Duodenal mucosa (tissue), 2 donors: ENCODE measurements around the gene OLFML2A.

Source experiments
- H3K27ac ChIP-seq: one replicate; pipeline ENCODE4 v1.7.0; 2013; ENCODE audit warnings: low read depth, low read length
- H3K27me3 ChIP-seq, 2 donors: one replicate each; pipeline ENCODE4 v1.7.0; 2013; ENCODE audit warnings: low read length in 2 of 2, control low read depth in 1 of 2; ENCODE audit not compliant: insufficient read depth in 2 of 2, control insufficient read depth in 1 of 2
- H3K36me3 ChIP-seq, 2 donors: one replicate each; pipeline ENCODE4 v1.7.0; 2013; ENCODE audit warnings: low read length in 2 of 2, control low read depth in 1 of 2; ENCODE audit not compliant: insufficient read depth in 2 of 2, control insufficient read depth in 1 of 2
- H3K4me1 ChIP-seq, 2 donors: one replicate each; pipeline ENCODE4 v1.7.0; 2013; ENCODE audit warnings: low read length in 2 of 2, control low read depth in 1 of 2; ENCODE audit not compliant: insufficient read depth in 2 of 2, control insufficient read depth in 1 of 2
- H3K4me3 ChIP-seq, 2 donors: one replicate each; pipeline ENCODE4 v1.7.0; 2013; ENCODE audit warnings: low read length in 2 of 2, low read depth in 1 of 2
- H3K9ac ChIP-seq, 2 donors: one replicate each; pipeline ENCODE4 v1.7.0; 2013; ENCODE audit warnings: low read length in 2 of 2, low read depth in 1 of 2
- H3K9me3 ChIP-seq, 2 donors: one replicate each; pipeline ENCODE4 v1.7.0; 2013; ENCODE audit warnings: low read length in 2 of 2, control low read depth in 1 of 2; ENCODE audit not compliant: control insufficient read depth in 1 of 2

Gene OLFML2A

GRCh38 chr9:124782661-124783574 is 6.0 kb downstream of the OLFML2A start:
- H3K9ac ChIP-seq, result no peak overlapping the region
- H3K27me3 ChIP-seq, result no peaks in the 10 kb centered on the region
- H3K4me3 ChIP-seq, result no peak overlapping the region
- no peaks in the 10 kb centered on the region for H3K36me3 ChIP-seq
- no peaks in the 10 kb centered on the region for H3K9me3 ChIP-seq
- H3K4me1 ChIP-seq, result no peaks in the 10 kb centered on the region
- H3K27ac ChIP-seq, result no peak overlapping the region

- H3K9ac ChIP-seq, result no peak overlapping the region
- no peaks in the 10 kb centered on the region for H3K36me3 ChIP-seq
- no peaks in the 10 kb centered on the region for H3K9me3 ChIP-seq
- H3K4me3 ChIP-seq, result no peak overlapping the region
- H3K4me1 ChIP-seq, result no peaks in the 10 kb centered on the region
- no peak overlapping the region for H3K27ac ChIP-seq
- H3K27me3 ChIP-seq, result no peaks in the 10 kb centered on the region
Observed at GRCh38 chr9:124783830-124784229, 6.9 kb downstream of the OLFML2A start.

GRCh38 chr9:124784509-124784908 is 7.6 kb downstream of the OLFML2A start:
- H3K4me1 ChIP-seq, result no peaks in the 10 kb centered on the region
- H3K4me3 ChIP-seq, result no peak overlapping the region
- H3K27me3 ChIP-seq, result no peaks in the 10 kb centered on the region
- H3K9ac ChIP-seq, result no peak overlapping the region
- no peaks in the 10 kb centered on the region for H3K9me3 ChIP-seq
- H3K27ac ChIP-seq, result no peak overlapping the region
- no peaks in the 10 kb centered on the region for H3K36me3 ChIP-seq

GRCh38 chr9:124786881-124787573 is 10.1 kb downstream of the OLFML2A start:
- H3K36me3 ChIP-seq, result no peaks in the 10 kb centered on the region
- no peaks in the 10 kb centered on the region for H3K27me3 ChIP-seq
- no peak overlapping the region for H3K9ac ChIP-seq
- no peak overlapping the region for H3K27ac ChIP-seq
- H3K4me1 ChIP-seq, result no peaks in the 10 kb centered on the region
- H3K9me3 ChIP-seq, result no peaks in the 10 kb centered on the region
- no peak overlapping the region for H3K4me3 ChIP-seq

GRCh38 chr9:124788542-124789217 is 11.7 kb downstream of the OLFML2A start:
- no peaks in the 10 kb centered on the region for H3K9me3 ChIP-seq
- no peaks in the 10 kb centered on the region for H3K27me3 ChIP-seq
- H3K9ac ChIP-seq, result no peak overlapping the region
- H3K36me3 ChIP-seq, result no peaks in the 10 kb centered on the region
- H3K27ac ChIP-seq, result no peak overlapping the region
- H3K4me3 ChIP-seq, result no peak overlapping the region
- H3K4me1 ChIP-seq, result no peaks in the 10 kb centered on the region

GRCh38 chr9:124789531-124789930 is 12.6 kb downstream of the OLFML2A start:
- no peak overlapping the region for H3K9ac ChIP-seq
- H3K36me3 ChIP-seq, result no peaks in the 10 kb centered on the region
- no peaks in the 10 kb centered on the region for H3K9me3 ChIP-seq
- no peak overlapping the region for H3K4me3 ChIP-seq
- no peak overlapping the region for H3K27ac ChIP-seq
- H3K27me3 ChIP-seq, result no peaks in the 10 kb centered on the region
- H3K4me1 ChIP-seq, result no peaks in the 10 kb centered on the region

- H3K9ac ChIP-seq, result no peak overlapping the region
- H3K27ac ChIP-seq, result no peak overlapping the region
- H3K9me3 ChIP-seq, result no peaks in the 10 kb centered on the region
- no peaks in the 10 kb centered on the region for H3K36me3 ChIP-seq
- H3K27me3 ChIP-seq, result no peaks in the 10 kb centered on the region
- no peaks in the 10 kb centered on the region for H3K4me1 ChIP-seq
- no peak overlapping the region for H3K4me3 ChIP-seq
Observed at GRCh38 chr9:124790301-124790700, 13.4 kb downstream of the OLFML2A start.

GRCh38 chr9:124790801-124791505 is 14.0 kb downstream of the OLFML2A start:
- H3K27ac ChIP-seq, result no peak overlapping the region
- no peak overlapping the region for H3K9ac ChIP-seq
- H3K27me3 ChIP-seq, result no peaks in the 10 kb centered on the region
- no peaks in the 10 kb centered on the region for H3K36me3 ChIP-seq
- no peak overlapping the region for H3K4me3 ChIP-seq
- no peaks in the 10 kb centered on the region for H3K9me3 ChIP-seq
- no peaks in the 10 kb centered on the region for H3K4me1 ChIP-seq

GRCh38 chr9:124792257-124793014 is 15.5 kb downstream of the OLFML2A start:
- H3K4me1 ChIP-seq, result no peaks in the 10 kb centered on the region
- H3K36me3 ChIP-seq, result no peaks in the 10 kb centered on the region
- H3K9ac ChIP-seq, result no peak overlapping the region
- no peak overlapping the region for H3K27ac ChIP-seq
- H3K27me3 ChIP-seq, result no peaks in the 10 kb centered on the region
- H3K4me3 ChIP-seq, result no peak overlapping the region
- H3K9me3 ChIP-seq, result no peaks in the 10 kb centered on the region
